ENCODE results near the gene ULBP3.

Gene ULBP3

GRCh38 chr6:150102750-150103270 lies 33.9 kb upstream of the ULBP3 start:
- TF ChIP-seq ARNT (IDR thresholded peaks at IDR 0.05) = no peak
- no peak for TF ChIP-seq L3MBTL2 (conservative IDR thresholded peaks at IDR 0.05)
- no peak for TF ChIP-seq FOXM1 (IDR thresholded peaks at IDR 0.05; ENCODE audit: borderline replicate concordance)
- no peak for TF ChIP-seq TARDBP (IDR thresholded peaks at IDR 0.05)
- TF ChIP-seq LEF1 (IDR thresholded peaks at IDR 0.05; ENCODE audit: borderline replicate concordance) = no peak
- CTCF ChIA-PET = no interaction called here
- DNase-seq (ENCODE audit: extremely low spot score) = no peak
- POLR2A ChIA-PET = no interaction called here

- CTCF ChIA-PET = no interaction called here
These were observed 31.8 kb upstream of the ULBP3 start for GRCh38 chr6:150100745-150101144.

GRCh38 chr6:150099953-150100352 lies 31.0 kb upstream of the ULBP3 start:
- ChIA-PET POLR2A (no interaction called here), CTCF (no interaction called here)
- no peak for DNase-seq (ENCODE audit: extremely low spot score)
- TF ChIP-seq HDGF (IDR thresholded peaks at IDR 0.05; ENCODE audit: borderline replicate concordance) (no peak), CTBP1 (IDR thresholded peaks at IDR 0.05; ENCODE audit: borderline replicate concordance) (no peak), NFRKB (IDR thresholded peaks at IDR 0.05) (no peak)

More at GRCh38 chr6:150100745-150101144, 31.8 kb upstream of the ULBP3 start:
- POLR2A ChIA-PET = no interaction called here
- TF ChIP-seq CTBP1 (IDR thresholded peaks at IDR 0.05; ENCODE audit: borderline replicate concordance) (no peak), FOXA1 (IDR thresholded peaks at IDR 0.05) (no peak), LEF1 (IDR thresholded peaks at IDR 0.05; ENCODE audit: borderline replicate concordance) (no peak), FOXK2 (IDR thresholded peaks at IDR 0.05) (no peak), PKNOX1 (IDR thresholded peaks at IDR 0.05) (no peak), HDGF (IDR thresholded peaks at IDR 0.05; ENCODE audit: borderline replicate concordance) (no peak), BHLHE40 (IDR thresholded peaks at IDR 0.05; ENCODE audit: borderline replicate concordance) (no peak), ZNF384 (IDR thresholded peaks at IDR 0.05) (no peak), ELF4 (IDR thresholded peaks at IDR 0.05) (no peak), FOXM1 (IDR thresholded peaks at IDR 0.05; ENCODE audit: borderline replicate concordance) (no peak), L3MBTL2 (conservative IDR thresholded peaks at IDR 0.05) (no peak)
- DNase-seq (ENCODE audit: extremely low spot score) = no peak

GRCh38 chr6:150099546-150099945 lies 30.6 kb upstream of the ULBP3 start:
- POLR2A ChIA-PET = no interaction called here
- no peak for TF ChIP-seq ZNF384 (IDR thresholded peaks at IDR 0.05)
- CTCF ChIA-PET = no interaction called here
- DNase-seq (ENCODE audit: extremely low spot score) = no peak

- ChIA-PET POLR2A (no interaction called here), CTCF (interaction anchor here (0.6 kb wide), 1 partner anchor 190 kb away, joined by 3 read pairs; no protein-coding TSS in a partner anchor)
- DNase-seq (ENCODE audit: extremely low spot score) = no peak
- TF ChIP-seq HDGF (IDR thresholded peaks at IDR 0.05; ENCODE audit: borderline replicate concordance) (no peak), TARDBP (IDR thresholded peaks at IDR 0.05) (no peak), ARNT (IDR thresholded peaks at IDR 0.05) (no peak), CTBP1 (IDR thresholded peaks at IDR 0.05; ENCODE audit: borderline replicate concordance) (no peak)
These were observed 29.2 kb upstream of the ULBP3 start for GRCh38 chr6:150098155-150098554.

GRCh38 chr6:150093397-150093796 lies 24.5 kb upstream of the ULBP3 start:
- no peak for DNase-seq (ENCODE audit: extremely low spot score)
- POLR2A ChIA-PET = no interaction called here
- CTCF ChIA-PET = interaction anchor here (0.6 to 1.6 kb wide), 2 partner anchors 13 to 141 kb away, joined by 5 to 6 read pairs; no protein-coding TSS in a partner anchor
- TF ChIP-seq ARNT (IDR thresholded peaks at IDR 0.05) = no peak
- no peak for TF ChIP-seq FOXM1 (IDR thresholded peaks at IDR 0.05; ENCODE audit: borderline replicate concordance)
- TF ChIP-seq ELF4 (IDR thresholded peaks at IDR 0.05) = no peak
- TF ChIP-seq BHLHE40 (IDR thresholded peaks at IDR 0.05; ENCODE audit: borderline replicate concordance) = no peak
- TF ChIP-seq TARDBP (IDR thresholded peaks at IDR 0.05) = no peak
- TF ChIP-seq PKNOX1 (IDR thresholded peaks at IDR 0.05) = no peak
- no peak for TF ChIP-seq ZNF384 (IDR thresholded peaks at IDR 0.05)
- TF ChIP-seq SP1 (IDR thresholded peaks at IDR 0.05) = no peak
- no peak for TF ChIP-seq FOXA1 (IDR thresholded peaks at IDR 0.05)
- no peak for TF ChIP-seq LEF1 (IDR thresholded peaks at IDR 0.05; ENCODE audit: borderline replicate concordance)
- no peak for TF ChIP-seq HDGF (IDR thresholded peaks at IDR 0.05; ENCODE audit: borderline replicate concordance)
- TF ChIP-seq FOXK2 (IDR thresholded peaks at IDR 0.05) = no peak
- TF ChIP-seq NFRKB (IDR thresholded peaks at IDR 0.05) = no peak
- no peak for TF ChIP-seq CTBP1 (IDR thresholded peaks at IDR 0.05; ENCODE audit: borderline replicate concordance)
- no peak for TF ChIP-seq SUZ12 (IDR thresholded peaks at IDR 0.05)

GRCh38 chr6:150091476-150091875 lies 22.6 kb upstream of the ULBP3 start:
- POLR2A ChIA-PET = interaction anchor here (0.7 kb wide), 1 partner anchor 118 kb away, joined by 3 read pairs; no protein-coding TSS in a partner anchor
- CTCF ChIA-PET = interaction anchor here (1.6 kb wide), 1 partner anchor 10 kb away, joined by 7 read pairs; no protein-coding TSS in a partner anchor
- no peak for DNase-seq (ENCODE audit: extremely low spot score)
- TF ChIP-seq FOXK2 (IDR thresholded peaks at IDR 0.05) = no peak
- TF ChIP-seq BHLHE40 (IDR thresholded peaks at IDR 0.05; ENCODE audit: borderline replicate concordance) = no peak
- TF ChIP-seq ZNF384 (IDR thresholded peaks at IDR 0.05) = no peak

GRCh38 chr6:150090328-150090727 lies 21.4 kb upstream of the ULBP3 start:
- TF ChIP-seq SUZ12 (IDR thresholded peaks at IDR 0.05) = no peak
- TF ChIP-seq CTBP1 (IDR thresholded peaks at IDR 0.05; ENCODE audit: borderline replicate concordance) = no peak
- no peak for TF ChIP-seq FOXK2 (IDR thresholded peaks at IDR 0.05)
- no peak for TF ChIP-seq LEF1 (IDR thresholded peaks at IDR 0.05; ENCODE audit: borderline replicate concordance)
- no peak for TF ChIP-seq TARDBP (IDR thresholded peaks at IDR 0.05)
- TF ChIP-seq HDGF (IDR thresholded peaks at IDR 0.05; ENCODE audit: borderline replicate concordance) = no peak
- TF ChIP-seq NFRKB (IDR thresholded peaks at IDR 0.05) = no peak
- TF ChIP-seq ELF4 (IDR thresholded peaks at IDR 0.05) = no peak
- no peak for TF ChIP-seq ARNT (IDR thresholded peaks at IDR 0.05)
- no peak for TF ChIP-seq ZNF384 (IDR thresholded peaks at IDR 0.05)
- TF ChIP-seq SP1 (IDR thresholded peaks at IDR 0.05) = no peak
- no peak for TF ChIP-seq PKNOX1 (IDR thresholded peaks at IDR 0.05)
- TF ChIP-seq L3MBTL2 (conservative IDR thresholded peaks at IDR 0.05) = no peak
- no peak for TF ChIP-seq BHLHE40 (IDR thresholded peaks at IDR 0.05; ENCODE audit: borderline replicate concordance)
- no peak for TF ChIP-seq FOXM1 (IDR thresholded peaks at IDR 0.05; ENCODE audit: borderline replicate concordance)
- no peak for TF ChIP-seq FOXA1 (IDR thresholded peaks at IDR 0.05)
- DNase-seq (ENCODE audit: extremely low spot score) = no peak
- POLR2A ChIA-PET = no interaction called here
- CTCF ChIA-PET = interaction anchor here (0.5 kb wide), 1 partner anchor 250 kb away, joined by 3 read pairs; no protein-coding TSS in a partner anchor

Measured in HEK293T (cell line).